CD14-positive monocyte (primary cell): ENCODE measurements around the gene AHNAK. TPM values are rescaled to one million over a fixed set of nuclear protein-coding genes. Genes with fewer than 3 reads are reported as not detected.

Source experiments
- DNase-seq, 3 donors: peaks; one replicate each; pipeline ENCODE4 v3.0.0-alpha.2; 2011 to 2022
- H2AFZ ChIP-seq: 2 replicates; pipeline ENCODE4 v1.6.0; 2012; ENCODE audit warnings: mild to moderate bottlenecking, low read depth, low read length, inconsistent platforms; ENCODE audit not compliant: insufficient read depth, poor library complexity, severe bottlenecking
- H3K27ac ChIP-seq, 2 donors: 1 replicate in 1 of 2; 2 replicates in 1 of 2; pipeline ENCODE4 v1.5.1; 2012 to 2013; ENCODE audit warnings: low read length in 2 of 2, control low read depth in 1 of 2, inconsistent platforms in 1 of 2, low read depth in 1 of 2, mild to moderate bottlenecking in 1 of 2
- H3K27me3 ChIP-seq, 2 donors: one replicate each; pipeline versions ENCODE4 v1.6.0 to v1.6.1; 2011 to 2013; ENCODE audit warnings: low read length in 2 of 2; ENCODE audit not compliant: control insufficient read depth in 2 of 2, insufficient read depth in 2 of 2
- H3K36me3 ChIP-seq, 2 donors: replicated peaks in 1 of 2; 1 replicate in 1 of 2; 2 replicates in 1 of 2; pipeline versions ENCODE4 v1.5.1 to v1.6.1; 2012 to 2013; ENCODE audit warnings: low read length in 2 of 2, control low read depth in 1 of 2, inconsistent platforms in 1 of 2, mild to moderate bottlenecking in 1 of 2; ENCODE audit not compliant: insufficient read depth in 2 of 2, control insufficient read depth in 1 of 2
- H3K4me1 ChIP-seq, 2 donors: 1 replicate in 1 of 2; 2 replicates in 1 of 2; pipeline versions ENCODE4 v1.5.1 to v1.6.1; 2012 to 2013; ENCODE audit warnings: low read length in 2 of 2, control low read depth in 1 of 2, inconsistent platforms in 1 of 2, mild to moderate bottlenecking in 1 of 2, moderate library complexity in 1 of 2; ENCODE audit not compliant: insufficient read depth in 2 of 2, control insufficient read depth in 1 of 2
- H3K4me2 ChIP-seq: replicated peaks from 2 replicates; pipeline ENCODE3; 2012; ENCODE audit warnings: low read length, moderate library complexity, mild to moderate bottlenecking; ENCODE audit not compliant: poor library complexity, severe bottlenecking; ENCODE audit errors: extremely low read depth
- H3K4me3 ChIP-seq, 3 experiments: fragments of 200-600 bp in 1 of 3; sonication (generic) in 1 of 3; replicated peaks in 1 of 3; 1 replicate in 2 of 3; 2 replicates in 1 of 3; pipeline ENCODE4 v1.5.1; 2011 to 2013; ENCODE audit warnings: low read length in 3 of 3, mild to moderate bottlenecking in 3 of 3, control low read depth in 2 of 3, low read depth in 2 of 3, inconsistent platforms in 1 of 3, moderate library complexity in 1 of 3
- H3K79me2 ChIP-seq: 2 replicates; pipeline ENCODE4 v1.6.0; 2012; ENCODE audit warnings: mild to moderate bottlenecking, control low read depth, inconsistent platforms, low read length, moderate library complexity; ENCODE audit not compliant: insufficient read depth
- H3K9ac ChIP-seq: 2 replicates; pipeline ENCODE4 v1.6.0; 2017; ENCODE audit warnings: low read length, mild to moderate bottlenecking; ENCODE audit not compliant: insufficient read depth, poor library complexity, severe bottlenecking
- H3K9me3 ChIP-seq, 2 donors: replicated peaks in 1 of 2; 1 replicate in 1 of 2; 2 replicates in 1 of 2; pipeline versions ENCODE4 v1.5.1 to v1.6.1; 2012 to 2013; ENCODE audit warnings: low read length in 2 of 2, control low read depth in 1 of 2; ENCODE audit not compliant: control insufficient read depth in 1 of 2, insufficient read depth in 1 of 2
- H4K20me1 ChIP-seq: 2 replicates; pipeline ENCODE4 v1.6.0; 2012; ENCODE audit warnings: mild to moderate bottlenecking, low read length, control low read depth, moderate library complexity; ENCODE audit not compliant: insufficient read depth
- H3K27ac Mint-ChIP-seq, 7 donors: one replicate each; pipeline ENCODE4 v1.8.0; 2020; ENCODE audit warnings: mild to moderate bottlenecking in 7 of 7, mixed read lengths in 7 of 7, moderate library complexity in 6 of 7, inconsistent platforms in 2 of 7
- H3K27me3 Mint-ChIP-seq, 3 donors: one replicate each; pipeline ENCODE4 v1.8.0; 2021 to 2022; ENCODE audit warnings: low read depth in 3 of 3, mild to moderate bottlenecking in 3 of 3, mixed read lengths in 3 of 3, moderate library complexity in 3 of 3, inconsistent platforms in 1 of 3
- H3K36me3 Mint-ChIP-seq, 2 donors: one replicate each; pipeline ENCODE4 v1.8.0; 2020; ENCODE audit warnings: mixed read lengths in 2 of 2, inconsistent platforms in 1 of 2, mild to moderate bottlenecking in 1 of 2
- H3K4me1 Mint-ChIP-seq: one replicate; pipeline ENCODE4 v1.8.0; 2020; ENCODE audit warnings: mild to moderate bottlenecking, mixed read lengths
- H3K4me3 Mint-ChIP-seq, 2 donors: one replicate each; pipeline ENCODE4 v1.8.0; 2020; ENCODE audit warnings: mild to moderate bottlenecking in 2 of 2, mixed read lengths in 2 of 2, moderate library complexity in 1 of 2
- H3K9me3 Mint-ChIP-seq, 7 donors: one replicate each; pipeline ENCODE4 v1.8.0; 2020 to 2022; ENCODE audit warnings: mixed read lengths in 7 of 7, mild to moderate bottlenecking in 6 of 7, moderate library complexity in 6 of 7, inconsistent platforms in 2 of 7
- CTCF ChIP-seq: fragments of 200-600 bp; IDR thresholded peaks from one replicate; pipeline ENCODE4 v1.8.0; 2022; ENCODE audit warnings: antibody characterized with exemption, mild to moderate bottlenecking
- WGBS: methylation state at CpG from one replicate; pipeline ENCODE4 v1.1.5; 2013; ENCODE audit warnings: missing lambda C conversion rate; ENCODE audit not compliant: insufficient coverage; 5-methylcytosine and 5-hydroxymethylcytosine counted together
- intact Hi-C, 2 donors: fragments of 100-400 bp; cut with micrococcal nuclease; formaldehyde crosslinking; loops; one replicate each; pipeline versions ENCODE4 v1.15.0 to v1.15.1; 2023
- polyA plus RNA-seq, 3 donors: library from polyadenylated mRNA; depleted of rRNA in 1 of 3; unstranded in 2 of 3; stranded (reverse) in 1 of 3; fragments of 300-500 nt in 2 of 3; fragments of >200 nt in 1 of 3; fragmentation: Illumina TruSeq in 2 of 3; gene quantifications; 1 replicate in 2 of 3; 2 replicates in 1 of 3; pipeline ENCODE4 v1.2.3, GENCODE V29; 2012 to 2021

AHNAK gene
- polyA plus RNA-seq, 3 donors: 80.0 to 201 (median 103) TPM

DNA sequence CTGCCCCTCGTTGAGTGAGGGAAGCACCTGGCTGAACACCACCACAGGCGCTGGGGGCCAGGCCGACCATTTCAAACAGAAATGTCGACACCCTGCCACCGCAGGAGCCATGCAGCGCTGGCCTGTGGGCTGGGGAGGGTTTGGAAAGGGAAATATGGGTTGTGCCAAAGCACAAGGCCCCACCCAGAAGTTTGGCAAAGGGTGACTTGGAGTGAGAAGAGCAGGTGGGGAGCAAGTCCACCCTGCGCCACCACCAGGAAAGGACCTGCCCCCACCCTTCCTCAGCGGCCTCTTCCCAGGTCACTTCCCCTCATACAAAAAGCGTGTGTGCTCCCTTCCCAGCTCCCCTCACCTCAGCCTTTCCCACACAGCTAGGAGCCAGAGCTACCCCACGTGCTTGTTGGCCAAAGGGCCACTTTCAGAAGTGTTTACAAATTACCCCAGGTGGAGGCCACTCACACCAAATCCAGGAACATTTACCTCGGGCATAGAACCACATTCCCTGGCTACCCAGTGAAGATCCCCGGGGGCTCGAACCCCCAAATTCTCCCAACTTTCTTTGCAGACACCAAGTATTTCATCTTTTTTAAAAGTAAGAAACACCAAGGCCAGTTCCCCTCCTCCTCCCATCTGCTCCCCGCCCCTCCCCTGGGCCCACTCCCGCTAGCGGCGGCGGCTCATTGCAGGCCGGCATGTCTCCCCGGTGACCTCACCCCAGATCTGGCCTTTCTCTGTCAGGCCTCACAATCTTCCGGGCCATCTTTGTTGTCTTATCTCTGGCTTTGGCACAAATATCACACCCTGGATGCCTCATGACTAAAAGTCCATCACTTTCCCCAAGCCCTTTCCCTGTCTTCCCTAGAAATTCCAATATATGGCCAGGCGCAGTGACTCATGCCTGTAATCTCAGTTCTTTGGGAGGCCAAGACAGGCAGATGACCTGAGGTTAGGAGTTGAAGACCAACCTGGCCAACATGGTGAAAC is 148.3 kb downstream of the AHNAK start:
- H3K4me1 Mint-ChIP-seq: peaks cover 45% of the 10 kb centered on the region
- H3K9me3 Mint-ChIP-seq: peaks cover 0 to 2% (median 0%) of the 10 kb centered on the region in 7 donors
- H3K27ac Mint-ChIP-seq: peak overlapping the region in 2 of 7 donors; percentile 54
- Histone ChIP-seq H3K4me2 (no peak overlapping the region), H3K27ac (no peak overlapping the region), H3K36me3 (no peaks in the 10 kb centered on the region), H2AFZ (peak overlapping the region; percentile 49), H4K20me1 (no peaks in the 10 kb centered on the region), H3K4me3 (no peak overlapping the region), H3K9ac (peak overlapping the region; percentile 0), H3K4me1 (peaks cover 27 to 42% of the 10 kb centered on the region in 2 donors), H3K9me3 (no peaks in the 10 kb centered on the region), H3K27me3 (no peaks in the 10 kb centered on the region), H3K79me2 (no peaks in the 10 kb centered on the region)
- WGBS: 33% methylated on average over 18 of the region's 22 CpGs
- TF ChIP-seq CTCF: no peak
- DNase-seq: no peak
- intact Hi-C loops: loop anchor here (5.0 to 10.0 kb wide), 2 partner anchors 289 to 296 kb away; partner anchors contain the start of gene LRRN4CL (in 1 of the 2)
- peaks cover 0 to 4% (median 0%) of the 10 kb centered on the region in 3 donors for H3K27me3 Mint-ChIP-seq
- H3K36me3 Mint-ChIP-seq: peaks cover under 1 to 1% of the 10 kb centered on the region in 2 donors
- H3K4me3 Mint-ChIP-seq: no peak overlapping the region

DNA sequence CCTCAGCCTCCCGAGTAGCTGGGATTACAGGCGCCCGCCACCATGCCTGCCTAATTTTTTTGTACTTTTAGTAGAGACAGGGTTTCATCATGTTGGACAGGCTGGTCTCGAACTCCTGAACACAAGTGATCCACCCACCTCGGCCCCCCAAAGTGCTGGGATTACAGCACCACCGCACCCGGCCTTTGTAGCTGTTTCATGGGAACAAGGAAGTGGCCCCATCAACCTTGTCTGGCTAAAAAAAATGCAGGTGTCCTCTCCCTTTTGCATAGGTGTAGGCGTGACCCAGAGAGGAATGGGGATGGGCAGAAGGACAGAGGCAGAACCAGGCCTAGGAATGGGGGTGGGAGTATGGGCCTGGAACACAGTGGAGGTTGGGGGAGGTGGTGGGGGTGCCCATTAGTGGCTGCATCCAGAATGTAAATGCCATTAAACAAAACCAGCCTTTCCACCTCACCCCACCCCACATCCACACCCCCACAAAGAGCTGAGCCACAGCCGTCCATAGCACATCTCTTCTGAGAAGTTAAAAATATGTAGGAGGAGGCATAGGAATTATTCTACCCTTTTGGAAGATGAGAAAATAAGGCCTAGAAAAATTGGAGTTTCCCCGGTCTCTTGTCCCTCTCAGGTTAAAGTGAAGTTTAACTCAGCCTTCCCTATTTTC is 150.6 kb downstream of the AHNAK start:
- 71% methylated on average over 4 of the region's 10 CpGs for WGBS

More for the DNA sequence above, 150.6 kb downstream of the AHNAK start:
- Histone ChIP-seq H3K4me2 (no peak overlapping the region), H3K27ac (no peak overlapping the region), H4K20me1 (no peaks in the 10 kb centered on the region), H2AFZ (no peak overlapping the region), H3K27me3 (no peaks in the 10 kb centered on the region), H3K4me1 (peaks cover 11 to 25% of the 10 kb centered on the region in 2 donors), H3K79me2 (no peaks in the 10 kb centered on the region), H3K36me3 (peaks cover 13 to 20% of the 10 kb centered on the region in 2 donors), H3K4me3 (no peak overlapping the region), H3K9me3 (no peaks in the 10 kb centered on the region), H3K9ac (no peak overlapping the region)
- Mint-ChIP-seq H3K4me1 (peaks cover 30% of the 10 kb centered on the region), H3K9me3 (no peaks in the 10 kb centered on the region), H3K36me3 (peaks cover 15 to 21% of the 10 kb centered on the region in 2 donors), H3K4me3 (no peak overlapping the region), H3K27ac (peak overlapping the region in 1 of 7 donors; percentile 6), H3K27me3 (peaks cover 0 to 4% (median 0%) of the 10 kb centered on the region in 3 donors)
- intact Hi-C loops: loop anchor here (5.0 to 10.0 kb wide), 2 partner anchors 291 to 299 kb away; partner anchors contain the start of gene LRRN4CL (in 1 of the 2)
- DNase-seq: no peak
- no peak for TF ChIP-seq CTCF
